ENCODE measurements around the gene RAP2B. TPM values are rescaled to one million over a fixed set of nuclear protein-coding genes. Genes with fewer than 3 reads are reported as not detected.

The RAP2B gene
- total and polyA plus RNA-seq, 2 donors (not counting 3 experiments of a cell fraction or from before 2014, with no cell fraction given), result 8.3 to 27.5 TPM

DNA sequence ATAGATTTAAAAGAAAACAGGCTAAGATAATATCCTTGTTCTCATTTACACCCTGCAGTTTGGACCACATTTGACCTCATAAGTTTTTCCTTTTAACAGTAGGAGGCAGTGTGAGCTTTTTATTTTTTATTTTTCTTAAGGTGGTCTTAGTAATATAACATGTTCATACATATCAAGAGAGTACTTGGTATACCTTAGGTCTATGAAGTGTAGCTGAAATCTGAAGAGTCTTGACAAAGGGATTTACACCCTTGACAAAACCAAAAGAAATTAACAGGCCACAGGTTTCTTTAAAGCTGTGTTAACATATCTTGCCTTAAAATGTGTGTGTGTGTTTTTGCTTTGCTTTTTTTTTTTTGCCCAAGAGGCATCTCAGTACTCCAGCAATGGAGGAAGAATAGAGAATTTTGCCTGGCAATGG, 3.2 kb downstream of the RAP2B start:
- TF ChIP-seq CTCF (IDR thresholded peaks at IDR 0.05; ENCODE audit: extremely low read depth in 1 of 2, insufficient read depth in 1 of 2, low read depth in 1 of 2, low read length in 2 of 2) (peak; percentile 9 to 10), JUN (IDR thresholded peaks at IDR 0.05; ENCODE audit: borderline replicate concordance, insufficient read depth, insufficient read length, low read depth) (no peak)
- intact Hi-C loops (cut with micrococcal nuclease) (loop anchor here (1.0 to 10.0 kb wide), 9 partner anchors 56 to 805 kb away; no protein-coding TSS in a partner anchor), dilution Hi-C loops (cut with MboI; ENCODE audit: extremely low pct_ligation_motif_present, low sequenced_read_pairs) (no loop called here)
- Histone ChIP-seq H4K20me1 (replicated peaks; ENCODE audit: control insufficient read depth, extremely low read depth, insufficient read depth, low read length) (peaks cover 7% of the 10 kb centered on the region), H3K27me3 (ENCODE audit: control insufficient read depth in 2 of 2, insufficient read depth in 2 of 2, low read length in 2 of 2) (no peaks in the 10 kb centered on the region), H3K4me1 (ENCODE audit: control insufficient read depth, extremely low read depth, insufficient read depth, low read length) (peaks cover 26% of the 10 kb centered on the region), H3K9ac (replicated peaks; ENCODE audit: extremely low read depth, insufficient read depth, low read length) (peak overlapping the region; percentile 85), H3K4me3 (replicated peaks in 1 of 3; ENCODE audit: insufficient read depth in 1 of 3, low read depth in 1 of 3, low read length in 3 of 3) (peak overlapping the region; percentile 26 to 98 (median 77)), H2AFZ (ENCODE audit: low read depth, low read length) (no peak overlapping the region), H3K9me1 (replicated peaks; ENCODE audit: control insufficient read depth, extremely low read depth, insufficient read depth, low read length) (no peaks in the 10 kb centered on the region), H3K9me3 (replicated peaks; ENCODE audit: control insufficient read depth, insufficient read depth, low read length) (no peaks in the 10 kb centered on the region), H3K27ac (ENCODE audit: insufficient read depth, low read depth, low read length) (peak overlapping the region; percentile 67), H3K79me2 (ENCODE audit: control insufficient read depth, insufficient read depth, low read length) (peaks cover 70% of the 10 kb centered on the region), H3K36me3 (ENCODE audit: control insufficient read depth in 2 of 2, extremely low read depth in 1 of 2, insufficient read depth in 2 of 2, low read length in 2 of 2) (peaks cover 0 to 3% of the 10 kb centered on the region in 2 experiments), H3K4me2 (ENCODE audit: insufficient read depth, low read length) (peak overlapping the region; percentile 97)
- BruUV-seq (replicated peaks), result no TSS peak
- DNase-seq (ENCODE audit: low read depth, low spot score), result peak; percentile 80
- ChIA-PET POLR2A (no interaction called here), CTCF (interaction anchor here (0.6 to 10.6 kb wide), 27 partner anchors 25 to 805 kb away, joined by 3 to 203 read pairs (median 4); no protein-coding TSS in a partner anchor)
- FAIRE-seq, result no peak

DNA sequence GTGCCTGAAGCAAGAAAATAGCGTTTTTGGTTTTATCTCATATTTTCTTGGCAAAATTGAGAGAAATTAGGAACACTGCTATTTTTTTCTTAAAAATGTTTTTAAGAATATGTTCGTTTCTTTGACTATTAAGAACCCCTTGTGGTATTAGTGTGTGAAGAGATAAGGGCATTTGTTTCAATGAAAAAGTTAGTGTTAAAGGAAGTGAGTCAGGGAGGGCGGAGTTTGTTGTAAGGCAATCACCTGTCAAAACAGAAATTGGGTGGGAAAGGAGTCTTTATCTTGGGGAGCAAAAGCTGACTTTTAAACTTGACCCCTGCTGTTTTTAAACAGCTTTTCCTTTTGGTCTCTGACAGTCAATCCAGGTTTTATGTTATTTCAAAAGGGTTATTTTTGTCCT, 4.2 kb downstream of the RAP2B start:
- peak; percentile 64 for FAIRE-seq
- Histone ChIP-seq H3K9me1 (replicated peaks; ENCODE audit: control insufficient read depth, extremely low read depth, insufficient read depth, low read length) (no peaks in the 10 kb centered on the region), H3K9me3 (replicated peaks; ENCODE audit: control insufficient read depth, insufficient read depth, low read length) (no peaks in the 10 kb centered on the region), H3K4me2 (ENCODE audit: insufficient read depth, low read length) (peak overlapping the region; percentile 97), H3K9ac (replicated peaks; ENCODE audit: extremely low read depth, insufficient read depth, low read length) (peak overlapping the region; percentile 85), H3K4me3 (replicated peaks in 1 of 3; ENCODE audit: insufficient read depth in 1 of 3, low read depth in 1 of 3, low read length in 3 of 3) (peak overlapping the region; percentile 26 to 98 (median 77)), H2AFZ (ENCODE audit: low read depth, low read length) (no peak overlapping the region), H3K27me3 (ENCODE audit: control insufficient read depth in 2 of 2, insufficient read depth in 2 of 2, low read length in 2 of 2) (no peaks in the 10 kb centered on the region), H4K20me1 (replicated peaks; ENCODE audit: control insufficient read depth, extremely low read depth, insufficient read depth, low read length) (peaks cover 7% of the 10 kb centered on the region), H3K4me1 (ENCODE audit: control insufficient read depth, extremely low read depth, insufficient read depth, low read length) (peaks cover 26% of the 10 kb centered on the region), H3K79me2 (ENCODE audit: control insufficient read depth, insufficient read depth, low read length) (peaks cover 70% of the 10 kb centered on the region), H3K36me3 (ENCODE audit: control insufficient read depth in 2 of 2, extremely low read depth in 1 of 2, insufficient read depth in 2 of 2, low read length in 2 of 2) (peaks cover 0 to 3% of the 10 kb centered on the region in 2 experiments), H3K27ac (ENCODE audit: insufficient read depth, low read depth, low read length) (peak overlapping the region; percentile 67)
- no TSS peak for BruUV-seq (replicated peaks)
- dilution Hi-C loops (cut with MboI; ENCODE audit: extremely low pct_ligation_motif_present, low sequenced_read_pairs) (no loop called here), intact Hi-C loops (cut with micrococcal nuclease) (loop anchor here (1.0 to 10.0 kb wide), 2 partner anchors 462 to 729 kb away; no protein-coding TSS in a partner anchor)
- no peak for TF ChIP-seq MYC (IDR thresholded peaks at IDR 0.05; ENCODE audit: low read depth, low read length)
- peak; percentile 67 for TF ChIP-seq GATA2 (IDR thresholded peaks at IDR 0.05; ENCODE audit: insufficient read depth, insufficient read length, low read depth, low read length)
- peak; percentile 39 for TF ChIP-seq POLR2AphosphoS5 (IDR thresholded peaks at IDR 0.05; ENCODE audit: insufficient read depth, low read depth, low read length)
- peak; percentile 64 for TF ChIP-seq FOS (IDR thresholded peaks at IDR 0.05; ENCODE audit: borderline replicate concordance, insufficient read depth, low read length)
- peak; percentile 75 for TF ChIP-seq JUN (IDR thresholded peaks at IDR 0.05; ENCODE audit: borderline replicate concordance, insufficient read depth, insufficient read length, low read depth)
- no peak for TF ChIP-seq POLR2A (IDR thresholded peaks at IDR 0.05; ENCODE audit: low read depth, low read length)
- no peak for TF ChIP-seq CTCF (IDR thresholded peaks at IDR 0.05; ENCODE audit: extremely low read depth in 1 of 2, insufficient read depth in 1 of 2, low read depth in 1 of 2, low read length in 2 of 2)
- CTCF ChIA-PET, result interaction anchor here (0.8 to 10.6 kb wide), 10 partner anchors 18 to 429 kb away, joined by 3 to 203 read pairs (median 3); no protein-coding TSS in a partner anchor
- POLR2A ChIA-PET, result interaction anchor here (1.0 kb wide), 1 partner anchor 57 kb away, joined by 3 read pairs; no protein-coding TSS in a partner anchor
- peak; percentile 91 for DNase-seq (ENCODE audit: low read depth, low spot score)

Measured in endothelial cell of umbilical vein (primary cell).